K562 (cell line): ENCODE results near the gene IGSF9. TPM values are rescaled to one million over a fixed set of nuclear protein-coding genes. Genes with fewer than 3 reads are reported as not detected.

Experiments
- ATAC-seq: fragments of 200-7000 bp; cut with Tn5 transposase; 3 replicates; pipeline ENCODE4 v1.9.1; 2020; ENCODE audit warnings: moderate library complexity
- BruUV-seq: library from RNA; stranded (reverse); fragments of 400-500 nt; replicated peaks from 2 replicates; lab custom pipeline; 2021; lab: Mats Ljungman, UMichigan
- CTCF ChIA-PET: fragments of 300-600 bp; formaldehyde crosslinking; extraction: SDS; loops from one replicate; lab custom pipeline; 2021; ENCODE audit warnings: low intra/inter-chr PET ratio; lab: Yijun Ruan, JAX
- POLR2A ChIA-PET: fragments of 300-600, 350-650 bp; sonication (Branson Sonifier 250); formaldehyde crosslinking; extraction: SDS; loops from one replicate; lab custom pipeline; 2021; ENCODE audit warnings: antibody characterized with exemption, inconsistent platforms; lab: Yijun Ruan, JAX
- DNase-seq, 4 experiments: peaks; one replicate each; pipeline versions ENCODE4 v3.0.0 to v3.0.0-alpha.2; 2011 to 2018; ENCODE audit warnings: low spot score in 3 of 4, mixed read lengths in 3 of 4; ENCODE audit errors: extremely low read depth in 1 of 4
- FAIRE-seq: peaks from 2 replicates; lab custom pipeline; 2011; peaks lifted over from hg19 to GRCh38; lab: Jason Lieb, UNC
- H2AFZ ChIP-seq: 2 replicates; pipeline ENCODE4 v1.6.0; 2011; ENCODE audit warnings: low read depth, low read length, control low read depth, inconsistent platforms
- H3K27ac ChIP-seq: fragments of 200-600 bp; 3 replicates; pipeline ENCODE4 v1.8.0; 2011; ENCODE audit warnings: low read depth, mild to moderate bottlenecking, control low read depth, inconsistent platforms, low read length, moderate library complexity, mixed read lengths; ENCODE audit errors: extremely low read depth
- H3K27me3 ChIP-seq, 2 experiments: fragments of 300-600 bp in 1 of 2; 2 replicates in 1 of 2; 3 replicates in 1 of 2; pipeline versions ENCODE4 v1.6.0 to v1.8.0; 2011; ENCODE audit warnings: inconsistent platforms in 2 of 2, low read length in 2 of 2, mild to moderate bottlenecking in 1 of 2, mixed read lengths in 1 of 2, moderate library complexity in 1 of 2; ENCODE audit not compliant: control insufficient read depth in 2 of 2, insufficient read depth in 2 of 2
- H3K36me3 ChIP-seq: fragments of 300-600 bp; 3 replicates; pipeline ENCODE4 v1.8.0; 2011; ENCODE audit warnings: mild to moderate bottlenecking, low read length, inconsistent platforms; ENCODE audit not compliant: control insufficient read depth, insufficient read depth
- H3K4me1 ChIP-seq, 2 experiments: fragments of 200-600 bp in 1 of 2; replicated peaks in 1 of 2; 2 replicates in 1 of 2; 3 replicates in 1 of 2; pipeline versions ENCODE4 v1.5.1 to v1.8.0; 2011; ENCODE audit warnings: inconsistent platforms in 2 of 2, low read length in 2 of 2, mild to moderate bottlenecking in 1 of 2, mixed read lengths in 1 of 2, moderate library complexity in 1 of 2; ENCODE audit not compliant: control insufficient read depth in 2 of 2, insufficient read depth in 2 of 2
- H3K4me2 ChIP-seq: 2 replicates; pipeline ENCODE4 v1.6.1; 2011; ENCODE audit warnings: low read length, control low read depth, inconsistent platforms, mixed read lengths; ENCODE audit not compliant: insufficient read depth
- H3K4me3 ChIP-seq: fragments of 200-600 bp; sonication (generic), shearing (Covaris generic); 2 replicates; pipeline ENCODE4 v1.5.1; 2016; ENCODE audit warnings: control low read depth, inconsistent platforms
- H3K79me2 ChIP-seq: fragments of 200-600 bp; 3 replicates; pipeline ENCODE4 v1.8.0; 2011; ENCODE audit warnings: low read length, inconsistent platforms; ENCODE audit not compliant: control insufficient read depth, insufficient read depth
- H3K9ac ChIP-seq, 2 experiments: 2 replicates each; pipeline versions ENCODE4 v1.6.0 to v1.6.1; 2011; ENCODE audit warnings: low read depth in 2 of 2, low read length in 2 of 2, control low read depth in 1 of 2, inconsistent platforms in 1 of 2, mild to moderate bottlenecking in 1 of 2, mixed read lengths in 1 of 2; ENCODE audit not compliant: insufficient read depth in 1 of 2
- H3K9me1 ChIP-seq: one replicate; pipeline ENCODE4 v1.6.0; 2011; ENCODE audit warnings: inconsistent platforms, mild to moderate bottlenecking, low read length, moderate library complexity; ENCODE audit not compliant: control insufficient read depth, insufficient read depth
- H3K9me3 ChIP-seq: replicated peaks from 2 replicates; pipeline ENCODE4 v1.5.1; 2011; ENCODE audit warnings: low read depth, low read length, inconsistent platforms; ENCODE audit not compliant: control insufficient read depth, insufficient read depth
- H4K20me1 ChIP-seq: replicated peaks from 2 replicates; pipeline ENCODE4 v1.6.1; 2011; ENCODE audit warnings: low read length, inconsistent platforms, mixed read lengths; ENCODE audit not compliant: control insufficient read depth, insufficient read depth
- CEBPG ChIP-seq, 3 experiments: fragments of 200-800 bp in 1 of 3; sonication (Bioruptor generic) in 1 of 3; sonication (generic) in 1 of 3; formaldehyde crosslinking in 1 of 3; IDR thresholded peaks in 2 of 3; conservative IDR thresholded peaks in 1 of 3; 2 replicates each; pipeline versions ENCODE4 v1.6.1 to v1.8.0; 2016 to 2022; ENCODE audit warnings: missing compliant biosample characterization in 2 of 3, missing genetic modification characterization in 2 of 3, mild to moderate bottlenecking in 1 of 3, missing genetic modification reagents in 1 of 3
- GTF2F1 ChIP-seq: IDR thresholded peaks from 2 replicates; pipeline ENCODE4 v1.6.1; 2011; ENCODE audit warnings: low read depth, low read length, improper control_type of control experiment
- KDM5B ChIP-seq: fragments of 200-600 bp; sonication (generic); IDR thresholded peaks from 2 replicates; pipeline ENCODE4 v1.6.1; 2012; ENCODE audit warnings: low read depth, mild to moderate bottlenecking, moderate library complexity, low read length, control low read depth, inconsistent platforms; ENCODE audit not compliant: insufficient replicate concordance
- PRPF4 ChIP-seq: fragments of 200-400 bp; formaldehyde crosslinking; IDR thresholded peaks from one replicate; pipeline ENCODE4 v1.6.1; 2017; ENCODE audit warnings: low read length, low read depth, mild to moderate bottlenecking; ENCODE audit not compliant: insufficient read depth, poor library complexity, severe bottlenecking
- SMC3 ChIP-seq: conservative IDR thresholded peaks from 2 replicates; pipeline ENCODE4 v1.6.1; 2011; ENCODE audit warnings: low read depth, low read length, improper control_type of control experiment; ENCODE audit not compliant: insufficient read depth
- TRIM24 ChIP-seq, 2 experiments: fragments of 450-650 bp; IDR thresholded peaks; 2 replicates each; pipeline ENCODE4 v1.6.1; 2016
- ZC3H4 ChIP-seq: sonication (generic); formaldehyde crosslinking; IDR thresholded peaks from 2 replicates; pipeline ENCODE4 v1.9.0; 2021; ENCODE audit warnings: missing genetic modification reagents, borderline replicate concordance
- ZNF445 ChIP-seq: fragments of 250-450 bp; sonication (Bioruptor Pico); IDR thresholded peaks from 2 replicates; pipeline ENCODE4 v1.4.0; 2020; ENCODE audit warnings: low read depth, mild to moderate bottlenecking, moderate library complexity
- ZNF644 ChIP-seq: fragments of 200-800 bp; sonication (Bioruptor generic); IDR thresholded peaks from 2 replicates; pipeline ENCODE4 v1.6.1; 2016; ENCODE audit warnings: low read depth, missing genetic modification characterization, missing compliant biosample characterization
- WGBS: fragments of 100-300 bp; shearing (Covaris generic); methylation state at CpG from one replicate; pipeline ENCODE4 v1.1.6; 2016; ENCODE audit warnings: low coverage, mixed read lengths; ENCODE audit not compliant: insufficient coverage; ENCODE audit errors: missing lambda C conversion rate; 5-methylcytosine and 5-hydroxymethylcytosine counted together
- in situ Hi-C: fragments of 300-500 bp; cut with MboI; formaldehyde crosslinking; loops from 4 replicates; pipeline ENCODE4 v1.15.0; 2018; ENCODE audit warnings: inconsistent platforms, mixed read lengths
- intact Hi-C: fragments of 100-400 bp; cut with micrococcal nuclease; formaldehyde crosslinking; loops from 2 replicates; pipeline ENCODE4 v1.14.2; 2022
- polyA plus RNA-seq, 8 experiments: library from polyadenylated mRNA; depleted of rRNA in 4 of 8; stranded (reverse) in 5 of 8; unstranded in 3 of 8; fragments of >200 nt; fragmentation: Nextera tagmentation in 2 of 8; fragmentation: Illumina TruSeq in 1 of 8; extraction: Ambion mirVana in 2 of 8; extraction: Trizol in 1 of 8; gene quantifications; 2 replicates each; pipeline versions ENCODE4 v1.2.1 to v1.2.3, GENCODE V29; 2011 to 2014; ENCODE audit warnings: inconsistent platforms in 1 of 8, missing spikeins in 1 of 8
- total RNA-seq, 7 experiments: library from RNA; depleted of rRNA in 6 of 7; stranded (reverse); fragments of >200 nt in 6 of 7; fragmentation: Illumina TruSeq in 2 of 7; extraction: Trizol in 2 of 7; gene quantifications; 2 replicates each; pipeline versions ENCODE4 v1.2.1 to v1.2.3, GENCODE V29; 2011 to 2021; ENCODE audit warnings: low replicate concordance in 1 of 7
- TF ChIP-seq, protein P1 (sequence below): fragments of 450-650 bp; formaldehyde crosslinking; IDR thresholded peaks from 2 replicates; pipeline ENCODE4 v1.4.0; 2020; ENCODE audit warnings: mild to moderate bottlenecking
- TF ChIP-seq, protein P2 (sequence below), 2 experiments: fragments of 450-650 bp; formaldehyde crosslinking in 1 of 2; IDR thresholded peaks; 2 replicates each; pipeline versions ENCODE4 v1.4.0 to v1.6.1; 2014 to 2020; ENCODE audit warnings: mild to moderate bottlenecking in 2 of 2, borderline replicate concordance in 1 of 2, low read depth in 1 of 2

The IGSF9 gene
- total and polyA plus RNA-seq, 9 of the 15 experiments (the other 6 are each of a cell fraction or from before 2014, with no cell fraction given), result 0.03 to 0.29 (median 0.07) TPM; not detected in 1

DNA sequence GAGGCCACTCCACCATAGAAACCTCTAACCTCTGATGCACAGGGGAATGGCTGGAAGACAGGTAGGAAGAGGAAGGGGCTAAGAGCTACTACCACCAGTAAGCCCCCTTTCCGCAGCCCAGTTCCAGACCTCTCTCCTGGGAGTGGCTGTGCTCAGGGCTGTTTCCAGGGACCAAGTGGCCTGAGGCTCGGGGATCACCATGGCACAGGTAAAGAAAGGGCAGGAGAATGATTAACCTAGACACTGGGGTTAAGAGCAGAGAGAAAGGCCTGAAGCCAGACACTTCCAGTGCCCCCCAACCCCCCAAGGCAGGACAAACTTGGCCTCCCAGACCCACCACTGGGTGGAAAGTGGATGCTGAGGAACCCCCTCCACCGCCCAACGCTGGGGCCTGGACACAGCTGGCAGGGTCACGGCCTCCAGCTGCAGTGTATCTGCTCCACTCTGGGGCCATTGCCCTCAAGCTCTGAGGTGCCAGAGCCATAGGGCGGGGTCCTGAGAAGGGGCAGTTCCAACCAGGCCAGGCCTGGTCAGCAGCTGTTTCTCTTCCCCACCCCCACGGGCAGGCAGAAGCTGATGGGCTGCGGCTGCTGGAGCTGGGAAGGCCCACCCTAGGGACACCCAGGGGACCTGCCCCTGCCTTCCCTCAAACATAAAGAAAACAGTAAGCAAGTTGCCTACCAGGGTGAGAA is 22.8 kb downstream of the IGSF9 start:
- H3K9ac ChIP-seq, result peak overlapping the region; percentile 93 to 99
- H3K79me2 ChIP-seq, result peaks cover 62% of the 10 kb centered on the region
- ChIA-PET CTCF (no interaction called here), POLR2A (interaction anchor here (0.6 to 4.2 kb wide), 13 partner anchors 7 to 839 kb away, joined by 3 to 35 read pairs (median 3); no protein-coding TSS in a partner anchor)
- H3K27ac ChIP-seq, result peak overlapping the region; percentile 100
- FAIRE-seq (no peak), ATAC-seq (peak; percentile 0), DNase-seq (peak in 3 of 4 experiments; percentile 39 to 58 (median 56))
- H3K27me3 ChIP-seq, result no peaks in the 10 kb centered on the region
- peaks cover 12% of the 10 kb centered on the region for H3K9me1 ChIP-seq
- WGBS, result 8% methylated on average over 5 of the region's 8 CpGs
- H3K36me3 ChIP-seq, result peaks cover 56% of the 10 kb centered on the region
- H2AFZ ChIP-seq, result no peak overlapping the region
- H4K20me1 ChIP-seq, result peaks cover 39% of the 10 kb centered on the region; the same call in 1 of the 2 replicates
- peak overlapping the region; percentile 94 for H3K4me2 ChIP-seq
- intact Hi-C loops, result loop anchor here (10.0 kb wide), 2 partner anchors 88 to 342 kb away; partner anchors contain the start of gene DCAF8
- H3K4me1 ChIP-seq, result peaks cover 24 to 56% of the 10 kb centered on the region in 2 experiments
- H3K4me3 ChIP-seq, result peak overlapping the region; percentile 72
- no TSS peak for BruUV-seq
- H3K9me3 ChIP-seq, result no peaks in the 10 kb centered on the region
- in situ Hi-C loops, result no loop called here
- 0 out of 2 replicates have a peak, but pooled peaks have one; percentile 23 for TF ChIP-seq ZC3H4
- TF ChIP-seq PRPF4, result no peak
- no peak for TF ChIP-seq CEBPG (CRISPR knock-in tag; IDR thresholded peaks at IDR 0.05)
- no peak for TF ChIP-seq CEBPG (tag; conservative IDR thresholded peaks at IDR 0.05 in 1 of 2, IDR thresholded peaks at IDR 0.05 in 1 of 2)
- TF ChIP-seq, protein P1, sequence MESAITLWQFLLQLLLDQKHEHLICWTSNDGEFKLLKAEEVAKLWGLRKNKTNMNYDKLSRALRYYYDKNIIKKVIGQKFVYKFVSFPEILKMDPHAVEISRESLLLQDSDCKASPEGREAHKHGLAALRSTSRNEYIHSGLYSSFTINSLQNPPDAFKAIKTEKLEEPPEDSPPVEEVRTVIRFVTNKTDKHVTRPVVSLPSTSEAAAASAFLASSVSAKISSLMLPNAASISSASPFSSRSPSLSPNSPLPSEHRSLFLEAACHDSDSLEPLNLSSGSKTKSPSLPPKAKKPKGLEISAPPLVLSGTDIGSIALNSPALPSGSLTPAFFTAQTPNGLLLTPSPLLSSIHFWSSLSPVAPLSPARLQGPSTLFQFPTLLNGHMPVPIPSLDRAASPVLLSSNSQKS (CRISPR knock-in tag), result no peak
- TF ChIP-seq ZNF445, result no peak
- no peak for TF ChIP-seq SMC3
- TF ChIP-seq TRIM24 (IDR thresholded peaks at IDR 0.05), result no peak
- TF ChIP-seq, protein P2, sequence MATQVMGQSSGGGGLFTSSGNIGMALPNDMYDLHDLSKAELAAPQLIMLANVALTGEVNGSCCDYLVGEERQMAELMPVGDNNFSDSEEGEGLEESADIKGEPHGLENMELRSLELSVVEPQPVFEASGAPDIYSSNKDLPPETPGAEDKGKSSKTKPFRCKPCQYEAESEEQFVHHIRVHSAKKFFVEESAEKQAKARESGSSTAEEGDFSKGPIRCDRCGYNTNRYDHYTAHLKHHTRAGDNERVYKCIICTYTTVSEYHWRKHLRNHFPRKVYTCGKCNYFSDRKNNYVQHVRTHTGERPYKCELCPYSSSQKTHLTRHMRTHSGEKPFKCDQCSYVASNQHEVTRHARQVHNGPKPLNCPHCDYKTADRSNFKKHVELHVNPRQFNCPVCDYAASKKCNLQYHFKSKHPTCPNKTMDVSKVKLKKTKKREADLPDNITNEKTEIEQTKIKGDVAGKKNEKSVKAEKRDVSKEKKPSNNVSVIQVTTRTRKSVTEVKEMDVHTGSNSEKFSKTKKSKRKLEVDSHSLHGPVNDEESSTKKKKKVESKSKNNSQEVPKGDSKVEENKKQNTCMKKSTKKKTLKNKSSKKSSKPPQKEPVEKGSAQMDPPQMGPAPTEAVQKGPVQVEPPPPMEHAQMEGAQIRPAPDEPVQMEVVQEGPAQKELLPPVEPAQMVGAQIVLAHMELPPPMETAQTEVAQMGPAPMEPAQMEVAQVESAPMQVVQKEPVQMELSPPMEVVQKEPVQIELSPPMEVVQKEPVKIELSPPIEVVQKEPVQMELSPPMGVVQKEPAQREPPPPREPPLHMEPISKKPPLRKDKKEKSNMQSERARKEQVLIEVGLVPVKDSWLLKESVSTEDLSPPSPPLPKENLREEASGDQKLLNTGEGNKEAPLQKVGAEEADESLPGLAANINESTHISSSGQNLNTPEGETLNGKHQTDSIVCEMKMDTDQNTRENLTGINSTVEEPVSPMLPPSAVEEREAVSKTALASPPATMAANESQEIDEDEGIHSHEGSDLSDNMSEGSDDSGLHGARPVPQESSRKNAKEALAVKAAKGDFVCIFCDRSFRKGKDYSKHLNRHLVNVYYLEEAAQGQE (IDR thresholded peaks at IDR 0.05; ENCODE audit: borderline replicate concordance), result peak; percentile 20; the same call in 1 of the 2 replicates
- TF ChIP-seq, protein P2 (CRISPR knock-in tag; IDR thresholded peaks at IDR 0.05; ENCODE audit: low read depth), result no peak
- no peak for TF ChIP-seq KDM5B
- no peak for TF ChIP-seq GTF2F1
- TF ChIP-seq ZNF644 (tag), result no peak
